Activated B cell treated with CpG ODN at 0.5 μM for 24 hours (primary cell): Measurements from ENCODE around the gene LAMA5. TPM values are rescaled to one million over a fixed set of nuclear protein-coding genes. Genes with fewer than 3 reads are reported as not detected.

Experiments
- ATAC-seq: fragments of 200-7000 bp; cut with Tn5 transposase; one replicate; pipeline ENCODE4 v1.10.0; 2021; ENCODE audit warnings: low read depth, mild to moderate bottlenecking, moderate library complexity
- CTCF ChIA-PET: fragments of 350-600 bp; sonication (Branson Sonifier 250); formaldehyde crosslinking; loops from one replicate; lab custom pipeline; 2021; ENCODE audit warnings: antibody characterized with exemption; lab: Charles Lee
- POLR2A ChIA-PET: fragments of 350-600 bp; sonication (Branson Sonifier 250); formaldehyde crosslinking; loops from one replicate; lab custom pipeline; 2021; ENCODE audit warnings: antibody characterized with exemption; lab: Charles Lee
- DNase-seq: peaks from one replicate; pipeline ENCODE4 v3.0.0; 2022
- H3K27ac Mint-ChIP-seq: one replicate; pipeline ENCODE4 v1.8.0; 2020; ENCODE audit warnings: mixed read lengths
- H3K27me3 Mint-ChIP-seq: one replicate; pipeline ENCODE4 v1.8.0; 2021; ENCODE audit warnings: mixed read lengths
- H3K36me3 Mint-ChIP-seq: one replicate; pipeline ENCODE4 v1.8.0; 2021; ENCODE audit warnings: low read depth, mixed read lengths
- H3K4me1 Mint-ChIP-seq: one replicate; pipeline ENCODE4 v1.8.0; 2021; ENCODE audit warnings: mixed read lengths
- H3K4me3 Mint-ChIP-seq: one replicate; pipeline ENCODE4 v1.8.0; 2020; ENCODE audit warnings: mild to moderate bottlenecking, mixed read lengths
- H3K9me3 Mint-ChIP-seq: one replicate; pipeline ENCODE4 v1.8.0; 2020; ENCODE audit warnings: mixed read lengths
- intact Hi-C: fragments of 100-400 bp; cut with micrococcal nuclease; formaldehyde crosslinking; loops from one replicate; pipeline ENCODE4 v1.15.1; 2024
- total RNA-seq: library from RNA; stranded (reverse); gene quantifications from 2 replicates; pipeline ENCODE4 v1.2.3, GENCODE V29; 2022
- TF ChIP-seq, protein P1 (sequence below): fragments of 200-600 bp; IDR thresholded peaks from one replicate; pipeline ENCODE4 v1.8.0; 2022; ENCODE audit warnings: antibody characterized with exemption, mild to moderate bottlenecking

Gene LAMA5
- total RNA-seq, 1 donor from 2014 or later = 24.8 TPM

DNA sequence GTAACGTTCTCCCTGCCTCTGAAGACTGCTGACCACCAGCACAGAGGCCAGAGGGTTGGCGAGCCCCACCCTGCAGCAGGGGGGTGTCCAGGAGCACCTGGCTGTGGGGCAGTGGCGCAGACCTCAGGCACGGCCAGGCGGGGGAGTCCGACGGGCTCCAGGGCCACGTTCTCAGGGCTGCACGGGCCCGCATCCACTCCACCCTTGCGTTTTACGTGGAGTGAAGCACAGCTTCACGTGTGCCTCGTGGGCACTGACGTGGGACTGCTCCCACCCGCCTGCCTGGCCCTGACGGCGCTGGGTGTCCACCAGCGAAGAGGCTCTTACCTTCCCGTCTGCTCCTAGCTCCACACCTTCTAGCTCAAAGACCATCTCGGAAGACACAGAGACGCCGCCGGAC is 26.7 kb upstream of the LAMA5 start:
- Mint-ChIP-seq H3K4me1 (peaks cover 9% of the 10 kb centered on the region), H3K27ac (no peak overlapping the region), H3K36me3 (peaks cover 49% of the 10 kb centered on the region), H3K4me3 (no peak overlapping the region), H3K27me3 (no peaks in the 10 kb centered on the region), H3K9me3 (no peaks in the 10 kb centered on the region)
- CTCF ChIA-PET = no interaction called here
- POLR2A ChIA-PET = no interaction called here
- intact Hi-C loops = no loop called here
- TF ChIP-seq, protein P1, sequence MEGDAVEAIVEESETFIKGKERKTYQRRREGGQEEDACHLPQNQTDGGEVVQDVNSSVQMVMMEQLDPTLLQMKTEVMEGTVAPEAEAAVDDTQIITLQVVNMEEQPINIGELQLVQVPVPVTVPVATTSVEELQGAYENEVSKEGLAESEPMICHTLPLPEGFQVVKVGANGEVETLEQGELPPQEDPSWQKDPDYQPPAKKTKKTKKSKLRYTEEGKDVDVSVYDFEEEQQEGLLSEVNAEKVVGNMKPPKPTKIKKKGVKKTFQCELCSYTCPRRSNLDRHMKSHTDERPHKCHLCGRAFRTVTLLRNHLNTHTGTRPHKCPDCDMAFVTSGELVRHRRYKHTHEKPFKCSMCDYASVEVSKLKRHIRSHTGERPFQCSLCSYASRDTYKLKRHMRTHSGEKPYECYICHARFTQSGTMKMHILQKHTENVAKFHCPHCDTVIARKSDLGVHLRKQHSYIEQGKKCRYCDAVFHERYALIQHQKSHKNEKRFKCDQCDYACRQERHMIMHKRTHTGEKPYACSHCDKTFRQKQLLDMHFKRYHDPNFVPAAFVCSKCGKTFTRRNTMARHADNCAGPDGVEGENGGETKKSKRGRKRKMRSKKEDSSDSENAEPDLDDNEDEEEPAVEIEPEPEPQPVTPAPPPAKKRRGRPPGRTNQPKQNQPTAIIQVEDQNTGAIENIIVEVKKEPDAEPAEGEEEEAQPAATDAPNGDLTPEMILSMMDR = no peak
- DNase-seq (no peak), ATAC-seq (no peak)

DNA sequence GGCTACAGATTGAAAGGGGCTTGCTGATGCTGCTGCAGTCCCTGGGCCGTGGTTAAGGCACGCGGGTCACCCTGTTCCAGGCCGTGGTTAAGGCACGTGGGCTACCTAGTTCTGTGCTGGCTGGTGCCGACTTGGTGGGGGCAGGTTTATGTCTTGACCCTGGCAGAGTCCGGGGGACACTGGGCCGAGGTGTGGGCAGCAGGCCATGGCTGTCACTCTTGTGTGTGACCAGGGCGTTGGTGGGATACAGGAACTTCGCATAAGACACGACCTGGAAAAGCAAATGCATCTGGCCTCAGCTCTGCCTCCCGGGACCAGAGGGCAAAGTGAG is 26.2 kb upstream of the LAMA5 start:
- Mint-ChIP-seq H3K27me3 (no peaks in the 10 kb centered on the region), H3K27ac (no peak overlapping the region), H3K4me1 (peaks cover 14% of the 10 kb centered on the region), H3K4me3 (no peak overlapping the region), H3K9me3 (no peaks in the 10 kb centered on the region), H3K36me3 (peaks cover 55% of the 10 kb centered on the region)
- CTCF ChIA-PET = no interaction called here
- ATAC-seq = no peak
- POLR2A ChIA-PET = no interaction called here
- intact Hi-C loops = no loop called here
- DNase-seq = no peak
- TF ChIP-seq, protein P1 = no peak

DNA sequence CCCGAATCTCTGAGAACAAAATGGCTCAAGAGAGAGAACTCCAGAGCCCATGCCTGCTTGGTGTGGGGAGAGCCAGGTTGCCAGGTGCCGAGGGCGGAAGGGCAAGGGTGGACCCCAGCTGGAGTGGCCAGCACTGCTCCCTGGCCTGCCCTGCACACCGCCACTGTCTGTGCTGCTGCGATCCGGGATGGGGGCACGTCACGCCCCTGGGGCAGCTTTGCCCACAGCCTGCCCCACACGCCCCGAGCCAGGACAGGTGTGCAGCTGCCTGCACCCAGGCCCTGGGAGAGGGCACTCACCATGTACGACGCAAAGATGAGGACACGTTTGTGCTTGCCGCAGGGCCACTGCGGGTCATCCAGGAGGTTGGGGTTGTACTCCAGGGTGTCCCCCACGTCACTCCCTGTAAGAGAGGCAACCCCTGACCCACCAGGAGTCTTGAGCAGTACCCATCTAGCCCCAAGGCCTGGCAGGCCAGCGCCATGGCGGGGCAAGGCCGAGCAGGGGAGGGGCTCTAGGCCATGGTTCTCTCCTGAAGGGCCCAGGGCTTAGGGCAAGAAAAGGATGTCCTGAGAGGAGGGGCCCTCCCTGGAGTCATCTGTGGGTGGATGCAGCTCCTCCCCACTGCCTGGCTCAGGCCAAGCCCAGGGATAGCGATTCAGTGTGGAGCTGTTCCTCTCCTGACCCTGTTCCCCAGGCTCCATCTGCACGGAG is 25.7 kb upstream of the LAMA5 start:
- no peaks in the 10 kb centered on the region for H3K27me3 Mint-ChIP-seq
- ATAC-seq = no peak
- intact Hi-C loops = no loop called here
- H3K9me3 Mint-ChIP-seq = no peaks in the 10 kb centered on the region
- TF ChIP-seq, protein P1 = no peak
- ChIA-PET POLR2A (no interaction called here), CTCF (no interaction called here)
- no peak overlapping the region for H3K4me3 Mint-ChIP-seq
- no peak overlapping the region for H3K27ac Mint-ChIP-seq
- no peak for DNase-seq
- H3K36me3 Mint-ChIP-seq = peaks cover 60% of the 10 kb centered on the region
- H3K4me1 Mint-ChIP-seq = peaks cover 20% of the 10 kb centered on the region

DNA sequence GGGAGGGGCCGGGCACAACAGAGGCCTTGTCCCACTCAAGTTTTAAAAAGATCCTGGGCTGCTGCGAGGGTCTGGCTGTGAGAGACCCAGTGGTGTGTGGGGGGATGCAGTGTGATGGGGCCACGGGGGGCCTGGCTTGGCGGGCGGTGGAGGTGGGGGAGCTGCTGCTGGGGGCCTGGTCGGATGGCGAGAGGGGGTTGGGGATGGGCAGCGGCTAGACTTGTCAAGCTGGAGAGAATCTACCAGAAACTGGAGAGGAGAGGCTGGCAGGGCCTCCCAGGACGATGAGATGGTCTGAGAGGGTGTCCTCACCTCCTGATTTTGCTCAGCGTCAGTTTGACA is 24.9 kb upstream of the LAMA5 start:
- Mint-ChIP-seq H3K36me3 (peaks cover 63% of the 10 kb centered on the region), H3K9me3 (no peaks in the 10 kb centered on the region), H3K4me1 (peaks cover 26% of the 10 kb centered on the region), H3K4me3 (no peak overlapping the region), H3K27ac (no peak overlapping the region), H3K27me3 (no peaks in the 10 kb centered on the region)
- CTCF ChIA-PET = no interaction called here
- intact Hi-C loops = no loop called here
- ATAC-seq (no peak), DNase-seq (no peak)
- POLR2A ChIA-PET = no interaction called here
- TF ChIP-seq, protein P1 = no peak

DNA sequence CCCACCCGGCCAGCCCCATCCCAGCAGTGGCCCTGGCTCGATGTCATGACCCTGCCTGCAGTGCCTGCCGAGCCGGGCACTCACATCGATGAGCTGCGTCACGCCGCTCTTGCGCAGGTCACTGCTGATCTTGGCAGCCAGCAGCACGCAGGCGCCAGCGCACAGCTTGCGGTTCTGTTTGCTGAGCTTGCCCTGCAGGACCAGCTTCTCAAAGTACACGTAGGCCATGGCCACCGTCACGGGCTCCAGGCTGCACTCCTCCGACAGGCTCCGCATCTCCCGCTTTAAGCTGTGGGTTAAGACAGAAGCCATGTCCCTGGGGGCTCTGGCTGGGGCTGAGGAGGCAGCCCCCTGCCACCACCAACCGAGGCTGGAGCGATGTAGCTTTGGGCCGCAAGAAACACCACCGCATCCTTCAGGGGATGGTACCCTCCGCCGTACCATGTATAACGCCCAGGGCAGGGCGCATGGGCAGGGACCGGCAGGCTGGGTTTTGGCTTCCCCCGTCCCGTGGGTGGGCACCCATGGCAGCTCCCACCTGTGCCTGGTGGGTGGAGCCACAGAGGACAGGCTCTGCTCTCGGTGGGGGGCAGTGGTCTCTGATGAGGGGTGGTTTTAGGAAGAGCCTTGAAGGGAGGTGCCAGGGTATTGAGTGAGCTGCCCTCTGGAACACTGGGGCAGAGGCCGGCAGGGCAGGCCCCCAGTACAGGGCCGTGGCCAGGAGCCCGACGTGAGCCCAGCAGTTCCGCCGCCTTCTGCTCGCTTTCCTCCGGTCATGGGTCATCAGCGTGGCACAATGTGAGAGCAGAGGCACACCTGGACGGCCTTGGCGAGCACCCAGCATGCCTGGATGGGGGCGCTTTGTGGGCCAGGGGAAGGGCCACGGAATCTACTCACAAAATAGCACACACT is 24.3 kb upstream of the LAMA5 start:
- H3K36me3 Mint-ChIP-seq = peaks cover 62% of the 10 kb centered on the region
- no peaks in the 10 kb centered on the region for H3K27me3 Mint-ChIP-seq
- H3K27ac Mint-ChIP-seq = no peak overlapping the region
- H3K9me3 Mint-ChIP-seq = no peaks in the 10 kb centered on the region
- ChIA-PET POLR2A (interaction anchor here (0.6 to 1.0 kb wide), 2 partner anchors 225 to 350 kb away, joined by 3 to 4 read pairs; no protein-coding TSS in a partner anchor), CTCF (no interaction called here)
- no peak for ATAC-seq
- TF ChIP-seq, protein P1 = no peak
- peaks cover 26% of the 10 kb centered on the region for H3K4me1 Mint-ChIP-seq
- H3K4me3 Mint-ChIP-seq = no peak overlapping the region
- intact Hi-C loops = no loop called here
- DNase-seq = no peak
